Vagina (tissue), 2 donors: ENCODE data around the gene PCSK2. TPM values are rescaled to one million over a fixed set of nuclear protein-coding genes. Genes with fewer than 3 reads are reported as not detected.

Source experiments
- DNase-seq, 2 donors: peaks; one replicate each; pipeline ENCODE4 v3.0.0-alpha.2; 2017; ENCODE audit errors: extremely low spot score in 2 of 2
- H3K27ac ChIP-seq: fragments of 200-600 bp; sonication (generic); one replicate; pipeline ENCODE4 v1.5.1; 2019
- H3K27me3 ChIP-seq: fragments of 200-600 bp; sonication (generic); one replicate; pipeline ENCODE4 v1.5.1; 2019
- H3K36me3 ChIP-seq, 2 donors: fragments of 200-600 bp; sonication (generic); one replicate each; pipeline ENCODE4 v1.5.1; 2017 to 2019
- H3K4me1 ChIP-seq: fragments of 200-600 bp; sonication (generic); one replicate; pipeline ENCODE4 v1.5.1; 2019
- H3K4me3 ChIP-seq, 2 donors: fragments of 200-600 bp; sonication (generic); 1 replicate in 1 of 2; 2 replicates in 1 of 2; pipeline ENCODE4 v1.5.1; 2016 to 2019
- H3K9me3 ChIP-seq: fragments of 200-600 bp; sonication (generic); one replicate; pipeline ENCODE4 v1.5.1; 2019
- CTCF ChIP-seq, 3 experiments: fragments of 450-650 bp in 2 of 3; fragments of 200-600 bp in 1 of 3; sonication (generic) in 1 of 3; IDR thresholded peaks; one replicate each; pipeline ENCODE4 v1.5.1; 2017 to 2019; ENCODE audit warnings: antibody characterized with exemption in 3 of 3, mild to moderate bottlenecking in 2 of 3, moderate library complexity in 2 of 3
- POLR2A ChIP-seq, 2 donors: fragments of 450-650 bp; IDR thresholded peaks; one replicate each; pipeline ENCODE4 v1.6.1; 2017; ENCODE audit warnings: antibody characterized with exemption in 2 of 2, mild to moderate bottlenecking in 2 of 2, moderate library complexity in 2 of 2
- POLR2AphosphoS5 ChIP-seq, 2 donors: sonication (generic); formaldehyde crosslinking; IDR thresholded peaks; one replicate each; pipeline ENCODE4 v1.9.0; 2017; ENCODE audit warnings: antibody characterized with exemption in 2 of 2, mild to moderate bottlenecking in 2 of 2, low read depth in 1 of 2; ENCODE audit not compliant: insufficient read depth in 1 of 2
- intact Hi-C: fragments of 100-400 bp; cut with DNase I; formaldehyde crosslinking; loops from one replicate; pipeline ENCODE4 v1.15.1; 2023
- total RNA-seq: library from RNA; depleted of rRNA; stranded (reverse); fragments of >200 nt; gene quantifications from one replicate; pipeline ENCODE4 v1.2.3, GENCODE V29; 2016

PCSK2 gene
- total RNA-seq, 1 donor from 2014 or later, result 0.98 TPM

DNA sequence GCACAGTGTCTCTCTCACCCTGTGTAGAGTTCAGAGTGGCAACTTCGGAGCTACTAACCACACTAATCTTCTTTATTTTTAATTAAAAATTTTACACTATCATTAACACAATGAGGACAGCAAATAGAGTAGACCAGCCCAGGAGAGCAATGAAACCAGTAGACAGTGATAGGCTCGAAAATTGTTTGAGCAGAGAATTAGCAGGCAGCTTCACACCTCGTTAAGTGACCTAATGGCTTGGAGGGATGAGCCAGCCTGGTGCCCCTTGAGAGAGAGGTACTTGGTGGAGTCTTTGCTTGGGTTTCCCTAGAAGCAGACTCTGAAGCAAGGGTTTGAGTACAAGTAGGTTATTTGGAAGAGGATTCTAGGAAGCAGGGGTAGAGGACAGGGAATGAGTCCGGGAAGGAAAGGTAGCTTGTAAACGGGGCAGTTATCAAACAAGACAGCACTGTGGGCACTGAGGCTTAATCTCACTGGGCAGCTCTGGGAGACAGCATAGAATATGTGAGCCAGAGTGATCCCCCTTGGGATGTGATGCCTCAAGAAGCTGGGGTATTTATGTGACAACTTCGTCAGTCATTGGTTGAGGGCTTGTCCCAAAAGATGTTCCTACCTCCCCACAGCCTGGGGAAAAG is 146.1 kb downstream of the PCSK2 start:
- DNase-seq, result no peak
- TF ChIP-seq CTCF (IDR thresholded peaks at IDR 0.05) (no peak), POLR2A (IDR thresholded peaks at IDR 0.05) (no peak), POLR2AphosphoS5 (IDR thresholded peaks at IDR 0.05; ENCODE audit: insufficient read depth in 1 of 2, low read depth in 1 of 2) (no peak)
- H3K4me1 ChIP-seq, result no peaks in the 10 kb centered on the region
- intact Hi-C loops, result no loop called here
- H3K36me3 ChIP-seq, result no peaks in the 10 kb centered on the region
- H3K27ac ChIP-seq, result no peak overlapping the region
- H3K4me3 ChIP-seq, result no peak overlapping the region
- H3K9me3 ChIP-seq, result no peaks in the 10 kb centered on the region
- no peaks in the 10 kb centered on the region for H3K27me3 ChIP-seq

DNA sequence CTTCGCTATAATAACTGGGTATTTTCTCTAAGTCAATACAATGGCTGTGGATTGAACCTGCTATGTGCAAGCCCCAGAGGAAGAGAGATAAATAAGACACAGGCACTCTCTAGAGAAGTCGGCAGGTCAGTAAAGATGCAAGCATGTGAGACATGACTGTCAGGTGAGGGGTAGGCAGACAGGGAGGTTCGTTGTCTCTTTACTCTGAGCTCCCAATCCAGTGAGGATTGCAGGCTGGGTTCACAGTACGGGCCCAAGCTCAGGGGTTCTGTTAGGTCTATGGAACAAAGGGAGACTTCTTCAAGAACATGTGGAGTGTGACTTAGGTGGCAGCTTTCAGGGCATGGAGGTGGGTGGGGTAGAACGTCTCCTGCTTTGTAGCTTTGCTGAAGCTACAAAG is 147.2 kb downstream of the PCSK2 start:
- Histone ChIP-seq H3K27ac (no peak overlapping the region), H3K9me3 (no peaks in the 10 kb centered on the region), H3K4me1 (no peaks in the 10 kb centered on the region), H3K27me3 (no peaks in the 10 kb centered on the region), H3K36me3 (no peaks in the 10 kb centered on the region), H3K4me3 (no peak overlapping the region)
- no peak for DNase-seq
- intact Hi-C loops, result no loop called here
- TF ChIP-seq POLR2A (IDR thresholded peaks at IDR 0.05) (no peak), POLR2AphosphoS5 (IDR thresholded peaks at IDR 0.05; ENCODE audit: insufficient read depth in 1 of 2, low read depth in 1 of 2) (no peak), CTCF (IDR thresholded peaks at IDR 0.05) (no peak)

DNA sequence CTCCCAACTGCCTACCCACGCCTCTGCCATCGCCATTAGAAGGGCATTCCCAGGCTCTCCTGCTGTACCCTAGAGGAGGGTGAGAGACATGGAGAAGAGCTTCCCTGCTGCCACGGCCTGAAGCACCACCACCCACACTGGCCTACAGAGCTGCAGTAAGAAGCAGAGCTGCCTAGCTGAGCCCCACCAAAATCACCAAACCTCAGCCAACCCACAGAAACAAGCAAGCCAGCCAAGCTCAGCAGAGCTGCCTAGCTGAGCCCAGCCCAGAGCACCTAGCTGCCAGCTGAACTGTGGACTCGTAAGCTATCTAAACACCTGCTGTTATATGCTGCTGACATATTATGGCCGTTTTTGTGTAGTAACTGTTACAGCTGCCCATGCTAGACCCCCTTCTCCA is 149.2 kb downstream of the PCSK2 start:
- TF ChIP-seq POLR2AphosphoS5 (IDR thresholded peaks at IDR 0.05; ENCODE audit: insufficient read depth in 1 of 2, low read depth in 1 of 2), result no peak
- no peak for TF ChIP-seq POLR2A (IDR thresholded peaks at IDR 0.05)
- TF ChIP-seq CTCF (IDR thresholded peaks at IDR 0.05), result no peak
- no peak for DNase-seq
- Histone ChIP-seq H3K4me3 (no peak overlapping the region), H3K9me3 (no peaks in the 10 kb centered on the region), H3K27ac (no peak overlapping the region), H3K4me1 (no peaks in the 10 kb centered on the region), H3K27me3 (no peaks in the 10 kb centered on the region), H3K36me3 (no peaks in the 10 kb centered on the region)
- intact Hi-C loops, result no loop called here

GRCh38 chr20:17377231-17377630 is 150.4 kb downstream of the PCSK2 start:
- Histone ChIP-seq H3K27me3 (no peaks in the 10 kb centered on the region), H3K9me3 (no peaks in the 10 kb centered on the region), H3K4me1 (no peaks in the 10 kb centered on the region), H3K27ac (no peak overlapping the region), H3K4me3 (no peak overlapping the region), H3K36me3 (no peaks in the 10 kb centered on the region)
- intact Hi-C loops, result no loop called here
- TF ChIP-seq POLR2A (IDR thresholded peaks at IDR 0.05), result no peak
- TF ChIP-seq CTCF (IDR thresholded peaks at IDR 0.05), result no peak
- no peak for TF ChIP-seq POLR2AphosphoS5 (IDR thresholded peaks at IDR 0.05; ENCODE audit: insufficient read depth in 1 of 2, low read depth in 1 of 2)
- DNase-seq, result no peak

- Histone ChIP-seq H3K36me3 (no peaks in the 10 kb centered on the region), H3K4me1 (no peaks in the 10 kb centered on the region), H3K9me3 (no peaks in the 10 kb centered on the region), H3K27ac (no peak overlapping the region), H3K27me3 (no peaks in the 10 kb centered on the region), H3K4me3 (no peak overlapping the region)
- intact Hi-C loops, result no loop called here
- TF ChIP-seq POLR2AphosphoS5 (IDR thresholded peaks at IDR 0.05; ENCODE audit: insufficient read depth in 1 of 2, low read depth in 1 of 2), result no peak
- no peak for TF ChIP-seq CTCF (IDR thresholded peaks at IDR 0.05)
- no peak for TF ChIP-seq POLR2A (IDR thresholded peaks at IDR 0.05)
- no peak for DNase-seq
Measured at GRCh38 chr20:17379651-17380050, 152.8 kb downstream of the PCSK2 start.
